IMR-90 (cell line): ENCODE results near the gene ECI2. TPM values are rescaled to one million over a fixed set of nuclear protein-coding genes. Genes with fewer than 3 reads are reported as not detected.
A peak's percentile ranks its signal among the peaks of the same experiment; 100 is the strongest.

Source experiments
- ATAC-seq: fragments of 200-7000 bp; cut with Tn5 transposase; 2 replicates; pipeline ENCODE4 v1.9.1; 2020; ENCODE audit warnings: low read depth, mild to moderate bottlenecking, moderate library complexity
- BruUV-seq: library from RNA; stranded (reverse); fragments of 400-500 nt; replicated peaks from 2 replicates; lab custom pipeline; 2021; lab: Mats Ljungman, UMichigan
- CTCF ChIA-PET: fragments of 300-600 bp; formaldehyde crosslinking; extraction: SDS; loops from one replicate; lab custom pipeline; 2021; ENCODE audit warnings: antibody characterized with exemption; lab: Yijun Ruan, JAX
- POLR2A ChIA-PET: fragments of 300-600 bp; sonication (Branson Sonifier 250); formaldehyde crosslinking; loops from one replicate; lab custom pipeline; 2022; ENCODE audit warnings: antibody characterized with exemption; ENCODE audit not compliant: unreplicated experiment; lab: Charles Lee
- DNase-seq: peaks from one replicate; pipeline ENCODE4 v3.0.0; 2013
- H2AFZ ChIP-seq: replicated peaks from 2 replicates; pipeline ENCODE3; 2013; ENCODE audit warnings: low read length, mild to moderate bottlenecking; ENCODE audit not compliant: poor library complexity
- H2AK5ac ChIP-seq: 2 replicates; pipeline ENCODE4 v1.6.1; 2013; ENCODE audit warnings: low read depth, low read length, inconsistent platforms
- H2AK9ac ChIP-seq: replicated peaks from 2 replicates; pipeline ENCODE3; 2013; ENCODE audit warnings: mild to moderate bottlenecking, low read depth, low read length, moderate library complexity; ENCODE audit not compliant: poor library complexity
- H2BK120ac ChIP-seq: 2 replicates; pipeline ENCODE4 v1.6.1; 2013; ENCODE audit warnings: low read depth, low read length, inconsistent platforms
- H2BK15ac ChIP-seq: 3 replicates; pipeline ENCODE4 v1.6.1; 2013; ENCODE audit warnings: low read depth, low read length, inconsistent platforms
- H2BK20ac ChIP-seq: 2 replicates; pipeline ENCODE4 v1.6.1; 2013; ENCODE audit warnings: low read depth, mild to moderate bottlenecking, inconsistent platforms, low read length, moderate library complexity
- H2BK5ac ChIP-seq: 2 replicates; pipeline ENCODE4 v1.6.1; 2013; ENCODE audit warnings: mild to moderate bottlenecking, low read depth, low read length, inconsistent platforms; ENCODE audit not compliant: poor library complexity, severe bottlenecking
- H3K14ac ChIP-seq: replicated peaks from 2 replicates; pipeline ENCODE4 v1.6.1; 2013; ENCODE audit warnings: low read depth, low read length, inconsistent platforms
- H3K18ac ChIP-seq: 2 replicates; pipeline ENCODE4 v1.6.1; 2013; ENCODE audit warnings: low read depth, low read length, control low read depth
- H3K23ac ChIP-seq: 2 replicates; pipeline ENCODE4 v1.6.1; 2013; ENCODE audit warnings: low read depth, low read length, inconsistent platforms
- H3K27ac ChIP-seq: 2 replicates; pipeline ENCODE4 v1.5.1; 2013; ENCODE audit warnings: mild to moderate bottlenecking, control low read depth, low read length; ENCODE audit not compliant: insufficient read depth
- H3K27me3 ChIP-seq: 2 replicates; pipeline ENCODE4 v1.6.1; 2013; ENCODE audit warnings: low read length; ENCODE audit not compliant: control insufficient read depth, insufficient read depth
- H3K36me3 ChIP-seq: 2 replicates; pipeline ENCODE4 v1.6.1; 2013; ENCODE audit warnings: low read length, mixed read lengths; ENCODE audit not compliant: control insufficient read depth, insufficient read depth
- H3K4ac ChIP-seq: 2 replicates; pipeline ENCODE4 v1.6.1; 2013; ENCODE audit warnings: low read depth, low read length, inconsistent platforms
- H3K4me1 ChIP-seq: 2 replicates; pipeline ENCODE4 v1.6.1; 2013; ENCODE audit warnings: low read length, mixed read lengths; ENCODE audit not compliant: control insufficient read depth, insufficient read depth
- H3K4me2 ChIP-seq: 2 replicates; pipeline ENCODE4 v1.6.1; 2013; ENCODE audit warnings: low read depth, mild to moderate bottlenecking, control low read depth, low read length, moderate library complexity
- H3K4me3 ChIP-seq: 2 replicates; pipeline ENCODE4 v1.5.1; 2013; ENCODE audit warnings: low read depth, mild to moderate bottlenecking, control low read depth, low read length, moderate library complexity; ENCODE audit not compliant: insufficient read depth
- H3K56ac ChIP-seq: 2 replicates; pipeline ENCODE4 v1.6.1; 2013; ENCODE audit warnings: low read length, inconsistent platforms; ENCODE audit not compliant: insufficient read depth; ENCODE audit errors: extremely low read depth
- H3K79me1 ChIP-seq, 2 experiments: 2 replicates each; pipeline ENCODE4 v1.6.1; 2013; ENCODE audit warnings: low read length in 2 of 2, inconsistent platforms in 1 of 2, low read depth in 1 of 2
- H3K9ac ChIP-seq: 2 replicates; pipeline ENCODE4 v1.6.1; 2013; ENCODE audit warnings: low read depth, low read length, control low read depth
- H3K9me1 ChIP-seq: 2 replicates; pipeline ENCODE4 v1.6.1; 2013; ENCODE audit warnings: low read length, inconsistent platforms; ENCODE audit not compliant: insufficient read depth
- H3K9me3 ChIP-seq: 2 replicates; pipeline ENCODE4 v1.6.1; 2013; ENCODE audit warnings: low read length; ENCODE audit not compliant: control insufficient read depth, insufficient read depth
- H4K20me1 ChIP-seq: 2 replicates; pipeline ENCODE4 v1.6.1; 2013; ENCODE audit warnings: low read length, inconsistent platforms; ENCODE audit not compliant: insufficient read depth
- H4K5ac ChIP-seq: 2 replicates; pipeline ENCODE4 v1.6.1; 2013; ENCODE audit warnings: mild to moderate bottlenecking, low read depth, low read length, control low read depth
- H4K8ac ChIP-seq, 2 experiments: 2 replicates each; pipeline ENCODE4 v1.6.1; 2013; ENCODE audit warnings: low read depth in 2 of 2, low read length in 2 of 2, control low read depth in 1 of 2, inconsistent platforms in 1 of 2
- H4K91ac ChIP-seq: 2 replicates; pipeline ENCODE4 v1.6.1; 2013; ENCODE audit warnings: low read depth, low read length, inconsistent platforms; ENCODE audit not compliant: insufficient read depth
- BHLHE40 ChIP-seq: fragments of 150-350 bp; IDR thresholded peaks from 2 replicates; pipeline ENCODE4 v1.6.1; 2016; ENCODE audit warnings: mild to moderate bottlenecking, low read depth, low read length
- CEBPB ChIP-seq: IDR thresholded peaks from 2 replicates; pipeline ENCODE4 v1.6.1; 2012; ENCODE audit warnings: low read depth, low read length, improper control_type of control experiment
- CTCF ChIP-seq: conservative IDR thresholded peaks from 2 replicates; pipeline ENCODE4 v1.5.1; 2012; ENCODE audit warnings: mild to moderate bottlenecking, low read depth, low read length, improper control_type of control experiment
- ELK1 ChIP-seq: fragments of 150-350 bp; IDR thresholded peaks from 2 replicates; pipeline ENCODE4 v1.6.1; 2016; ENCODE audit warnings: low read depth, mild to moderate bottlenecking, low read length, moderate library complexity, borderline replicate concordance
- FOS ChIP-seq: fragments of 150-350 bp; IDR thresholded peaks from 2 replicates; pipeline ENCODE4 v1.6.1; 2016; ENCODE audit warnings: low read depth, low read length
- MAFK ChIP-seq: IDR thresholded peaks from 2 replicates; pipeline ENCODE4 v1.6.1; 2012; ENCODE audit warnings: low read depth, low read length, improper control_type of control experiment
- MAZ ChIP-seq: IDR thresholded peaks from 2 replicates; pipeline ENCODE4 v1.6.1; 2012; ENCODE audit warnings: low read depth, mild to moderate bottlenecking, low read length, improper control_type of control experiment, moderate library complexity, borderline replicate concordance
- NFE2L2 ChIP-seq: fragments of 150-350 bp; IDR thresholded peaks from 2 replicates; pipeline ENCODE4 v1.6.1; 2016; ENCODE audit warnings: low read depth, mild to moderate bottlenecking, low read length
- POLR2A ChIP-seq: IDR thresholded peaks from 2 replicates; pipeline ENCODE4 v1.6.1; 2012; ENCODE audit warnings: mild to moderate bottlenecking, low read depth, low read length
- RAD21 ChIP-seq: IDR thresholded peaks from 2 replicates; pipeline ENCODE4 v1.6.1; 2012; ENCODE audit warnings: low read length, improper control_type of control experiment
- RFX5 ChIP-seq: IDR thresholded peaks from 2 replicates; pipeline ENCODE4 v1.8.0; 2012; ENCODE audit warnings: low read depth, mild to moderate bottlenecking, low read length, moderate library complexity
- SMC3 ChIP-seq: fragments of 150-350 bp; IDR thresholded peaks from 2 replicates; pipeline ENCODE4 v1.6.1; 2016; ENCODE audit warnings: low read depth, mild to moderate bottlenecking, antibody characterized with exemption, low read length, moderate library complexity
- USF2 ChIP-seq: fragments of 150-350 bp; IDR thresholded peaks from 2 replicates; pipeline ENCODE4 v1.6.1; 2017; ENCODE audit warnings: mild to moderate bottlenecking, antibody characterized with exemption, low read length, low read depth
- WGBS, 2 experiments: methylation state at CpG; one replicate each; pipeline versions ENCODE4 v1.1.5 to v1.1.7; 2013; ENCODE audit warnings: missing lambda C conversion rate in 2 of 2; ENCODE audit not compliant: insufficient read length in 1 of 2; ENCODE audit errors: extremely low coverage in 2 of 2; 5-methylcytosine and 5-hydroxymethylcytosine counted together
- dilution Hi-C: fragments of 300-500 bp; cut with HindIII; formaldehyde crosslinking; loops from one replicate; pipeline ENCODE4 v1.14.3; 2018; ENCODE audit warnings: low sequenced_read_pairs; ENCODE audit not compliant: unreplicated experiment
- in situ Hi-C: fragments of 300-500 bp; cut with MboI; formaldehyde crosslinking; loops from 3 replicates; pipeline ENCODE4 v1.14.3; 2019; ENCODE audit warnings: low sequenced_read_pairs, inconsistent platforms, mixed read lengths
- intact Hi-C: fragments of 100-400 bp; cut with micrococcal nuclease; formaldehyde crosslinking; loops from 2 replicates; pipeline ENCODE4 v1.10.0; 2022
- polyA plus RNA-seq, 3 experiments: library from polyadenylated mRNA; depleted of rRNA; stranded (reverse); fragments of >200 nt; gene quantifications; 2 replicates each; pipeline ENCODE4 v1.2.3, GENCODE V29; 2012; ENCODE audit warnings: low replicate concordance in 1 of 3
- total RNA-seq: library from RNA; depleted of rRNA; stranded (reverse); fragments of >200 nt; gene quantifications from 2 replicates; pipeline ENCODE4 v1.2.3, GENCODE V29; 2012

ECI2 gene
- total and polyA plus RNA-seq, 2 of the 4 experiments (the other 2 are of a cell fraction), result 64.1 to 152 TPM

GRCh38 chr6:4174042-4174441, 38.7 kb upstream of the ECI2 start:
- CTCF ChIA-PET, result interaction anchor here (0.6 to 1.4 kb wide), 4 partner anchors 11 to 80 kb away, joined by 3 to 11 read pairs (median 3); no protein-coding TSS in a partner anchor
- Histone ChIP-seq H3K79me1 (no peaks in the 10 kb centered on the region), H2BK5ac (peak overlapping the region; percentile 5), H2AK9ac (no peak overlapping the region), H2AFZ (no peak overlapping the region), H3K9me1 (no peaks in the 10 kb centered on the region), H3K56ac (no peak overlapping the region), H3K4ac (no peak overlapping the region), H3K27me3 (peaks cover 10% of the 10 kb centered on the region; the same call in 1 of the 2 replicates), H3K4me1 (peaks cover 13% of the 10 kb centered on the region), H2BK20ac (0 out of 2 replicates have a peak overlapping the region, but pooled peaks have one; percentile 31), H3K9ac (no peak overlapping the region), H4K91ac (no peak overlapping the region), H3K18ac (no peak overlapping the region), H2BK120ac (no peak overlapping the region), H3K36me3 (no peaks in the 10 kb centered on the region), H2AK5ac (no peak overlapping the region), H3K27ac (no peak overlapping the region), H4K8ac (no peak overlapping the region), H3K23ac (no peak overlapping the region), H3K14ac (no peak overlapping the region), H2BK15ac (no peak overlapping the region), H3K4me2 (peak overlapping the region; percentile 41; the same call in 1 of the 2 replicates), H3K9me3 (no peaks in the 10 kb centered on the region), H4K20me1 (no peaks in the 10 kb centered on the region), H4K5ac (no peak overlapping the region), H3K4me3 (no peak overlapping the region)
- POLR2A ChIA-PET, result no interaction called here
- dilution Hi-C loops (no loop called here), intact Hi-C loops (no loop called here), in situ Hi-C loops (no loop called here)
- WGBS, 2 experiments, result no CpG with 5 or more reads among the region's 6 CpGs
- DNase-seq, result peak; percentile 87
- TF ChIP-seq SMC3, result no peak
- no peak; the same call in 1 of the 2 replicates for TF ChIP-seq BHLHE40
- no peak for TF ChIP-seq CEBPB
- no peak for TF ChIP-seq RFX5
- TF ChIP-seq RAD21, result no peak
- TF ChIP-seq CTCF, result no peak
- no peak for TF ChIP-seq FOS
- no peak for TF ChIP-seq USF2
- TF ChIP-seq POLR2A, result no peak
- no peak for TF ChIP-seq ELK1
- no peak for TF ChIP-seq MAFK
- TF ChIP-seq NFE2L2, result no peak
- no peak for TF ChIP-seq MAZ
- peak; percentile 85 for ATAC-seq
- BruUV-seq, result no TSS peak
